GM12878 (cell line): ENCODE results near the gene LCLAT1. TPM values are rescaled to one million over a fixed set of nuclear protein-coding genes. Genes with fewer than 3 reads are reported as not detected.

Experiments
- ATAC-seq: fragments of 200-7000 bp; cut with Tn5 transposase; 3 replicates; pipeline ENCODE4 v1.9.1; 2020; ENCODE audit warnings: mild to moderate bottlenecking, moderate library complexity
- BruUV-seq: library from RNA; stranded (reverse); fragments of 400-500 nt; replicated peaks from 2 replicates; lab custom pipeline; 2021; lab: Mats Ljungman, UMichigan
- CTCF ChIA-PET: fragments of 300-600 bp; sonication (Branson Sonifier 250); formaldehyde crosslinking; extraction: SDS; loops from one replicate; lab custom pipeline; 2021; ENCODE audit warnings: inconsistent platforms; lab: Yijun Ruan, JAX
- POLR2A ChIA-PET: fragments of 350-600 bp; formaldehyde crosslinking; extraction: SDS; loops from one replicate; lab custom pipeline; 2021; ENCODE audit warnings: inconsistent platforms; lab: Charles Lee
- RAD21 ChIA-PET: fragments of 300-600 bp; sonication (Branson Sonifier 250); formaldehyde crosslinking; loops from one replicate; lab custom pipeline; 2023; ENCODE audit warnings: antibody characterized with exemption; ENCODE audit not compliant: unreplicated experiment; lab: Charles Lee
- SMC1A ChIA-PET: fragments of 300-600 bp; sonication (Branson Sonifier 250); formaldehyde crosslinking; loops from one replicate; lab custom pipeline; 2023; ENCODE audit not compliant: unreplicated experiment, uncharacterized antibody; lab: Charles Lee
- DNase-seq: peaks from one replicate; pipeline ENCODE4 v3.0.0-alpha.2; 2011; ENCODE audit warnings: low read depth, low spot score
- FAIRE-seq: peaks from 3 replicates; lab custom pipeline; 2011; peaks lifted over from hg19 to GRCh38; lab: Jason Lieb, UNC
- H2AFZ ChIP-seq: 2 replicates; pipeline ENCODE4 v1.6.0; 2011; ENCODE audit warnings: low read depth, low read length, control low read depth; ENCODE audit not compliant: control insufficient read depth
- H3K27ac ChIP-seq: 2 replicates; pipeline ENCODE4 v1.5.1; 2011; ENCODE audit warnings: control low read depth; ENCODE audit not compliant: control insufficient read depth, insufficient read depth
- H3K27me3 ChIP-seq, 2 experiments: replicated peaks in 1 of 2; 2 replicates each; pipeline versions ENCODE4 v1.6.0 to v1.6.1; 2011; ENCODE audit warnings: low read length in 1 of 2; ENCODE audit not compliant: control insufficient read depth in 2 of 2, insufficient read depth in 2 of 2
- H3K36me3 ChIP-seq, 2 experiments: 2 replicates each; pipeline ENCODE4 v1.5.1; 2011; ENCODE audit warnings: low read length in 1 of 2; ENCODE audit not compliant: control insufficient read depth in 2 of 2, insufficient read depth in 2 of 2
- H3K4me1 ChIP-seq: 2 replicates; pipeline ENCODE4 v1.6.1; 2011; ENCODE audit warnings: mild to moderate bottlenecking, low read length, moderate library complexity, mixed read lengths; ENCODE audit not compliant: control insufficient read depth, insufficient read depth
- H3K4me2 ChIP-seq: 2 replicates; pipeline ENCODE4 v1.6.0; 2011; ENCODE audit warnings: control low read depth; ENCODE audit not compliant: control insufficient read depth, insufficient read depth
- H3K4me3 ChIP-seq: fragments of 200-600 bp; sonication (generic); 2 replicates; pipeline ENCODE4 v1.5.1; 2016
- H3K79me2 ChIP-seq: 2 replicates; pipeline ENCODE4 v1.6.0; 2011; ENCODE audit warnings: low read length; ENCODE audit not compliant: control insufficient read depth, insufficient read depth
- H3K9ac ChIP-seq: 2 replicates; pipeline ENCODE4 v1.8.0; 2011; ENCODE audit warnings: low read length, control low read depth, mixed read lengths; ENCODE audit not compliant: control insufficient read depth, insufficient read depth
- H3K9me3 ChIP-seq: replicated peaks from 3 replicates; pipeline ENCODE4 v1.5.1; 2011; ENCODE audit warnings: mild to moderate bottlenecking, low read length; ENCODE audit not compliant: control insufficient read depth, insufficient read depth
- H4K20me1 ChIP-seq: 2 replicates; pipeline ENCODE4 v1.6.0; 2011; ENCODE audit not compliant: control insufficient read depth, insufficient read depth
- CHD1 ChIP-seq: IDR thresholded peaks from 2 replicates; pipeline ENCODE4 v1.6.1; 2012; ENCODE audit warnings: low read depth, low read length, improper control_type of control experiment
- EP300 ChIP-seq, 2 experiments: fragments of 150-350 bp in 1 of 2; IDR thresholded peaks; 2 replicates each; pipeline ENCODE4 v1.6.1; 2011 to 2012; ENCODE audit warnings: low read depth in 2 of 2, low read length in 2 of 2, borderline replicate concordance in 1 of 2, improper control_type of control experiment in 1 of 2, inconsistent platforms in 1 of 2; ENCODE audit not compliant: control insufficient read depth in 1 of 2
- ESRRA ChIP-seq: IDR thresholded peaks from 2 replicates; pipeline ENCODE4 v1.6.1; 2012; ENCODE audit warnings: mild to moderate bottlenecking, low read length, improper control_type of control experiment
- HCFC1 ChIP-seq: fragments of 150-350 bp; IDR thresholded peaks from 2 replicates; pipeline ENCODE4 v1.6.1; 2014; ENCODE audit warnings: low read length
- RAD51 ChIP-seq: fragments of 450-650 bp; IDR thresholded peaks from 2 replicates; pipeline ENCODE4 v1.6.1; 2016; ENCODE audit warnings: moderate library complexity, mild to moderate bottlenecking, inconsistent platforms
- RELA ChIP-seq: fragments of 450-650 bp; IDR thresholded peaks from 2 replicates; pipeline ENCODE4 v1.8.0; 2014; ENCODE audit warnings: borderline replicate concordance; ENCODE audit not compliant: partially characterized antibody
- USF1 ChIP-seq: IDR thresholded peaks from 2 replicates; pipeline ENCODE4 v1.6.1; 2011; ENCODE audit warnings: borderline replicate concordance, low read depth, mild to moderate bottlenecking, moderate library complexity, mixed read lengths, low read length; ENCODE audit not compliant: insufficient read depth; ENCODE audit errors: extremely low read length
- ZBTB4 ChIP-seq: fragments of 450-650 bp; formaldehyde crosslinking; IDR thresholded peaks from 2 replicates; pipeline ENCODE4 v1.4.0; 2022; ENCODE audit warnings: mild to moderate bottlenecking, moderate library complexity
- ZNF274 ChIP-seq: IDR thresholded peaks from one replicate; pipeline ENCODE4 v1.8.0; 2011; ENCODE audit not compliant: insufficient read length, insufficient read depth
- WGBS: methylation state at CpG from one replicate; pipeline ENCODE4 v1.1.6; 2016; ENCODE audit warnings: low lambda C conversion rate; ENCODE audit not compliant: insufficient replicate concordance, insufficient coverage; ENCODE audit errors: missing lambda C conversion rate; 5-methylcytosine and 5-hydroxymethylcytosine counted together
- in situ Hi-C: fragments of 300-500 bp; cut with MboI; formaldehyde crosslinking; loops from 9 replicates; pipeline ENCODE4 v1.14.3; 2018; ENCODE audit warnings: mixed read lengths
- intact Hi-C: fragments of 100-400 bp; cut with micrococcal nuclease; formaldehyde crosslinking; loops from one replicate; pipeline ENCODE4 v1.14.2; 2022; ENCODE audit not compliant: unreplicated experiment
- polyA plus RNA-seq, 11 experiments: library from polyadenylated mRNA; depleted of rRNA in 4 of 11; unstranded in 6 of 11; stranded (reverse) in 5 of 11; fragments of >200 nt; fragmentation: Nextera tagmentation in 4 of 11; fragmentation: Illumina TruSeq in 1 of 11; extraction: Ambion mirVana in 4 of 11; extraction: Trizol in 1 of 11; gene quantifications; 1 replicate in 1 of 11; 2 replicates in 10 of 11; pipeline versions ENCODE4 v1.2.1 to v1.2.3, GENCODE V29; 2011 to 2016; ENCODE audit warnings: inconsistent platforms in 2 of 11, missing spikeins in 2 of 11, low read depth in 1 of 11
- total RNA-seq, 4 experiments: library from RNA; depleted of rRNA in 3 of 4; stranded (reverse); fragments of >200 nt in 3 of 4; fragmentation: Illumina TruSeq in 1 of 4; extraction: Trizol in 1 of 4; gene quantifications; 2 replicates each; pipeline versions ENCODE4 v1.2.1 to v1.2.3, GENCODE V29; 2013 to 2021
- TF ChIP-seq, protein P1 (sequence below): IDR thresholded peaks from 2 replicates; pipeline ENCODE4 v1.6.1; 2012; ENCODE audit warnings: low read depth, low read length, improper control_type of control experiment

LCLAT1 gene
- total and polyA plus RNA-seq, 10 of the 15 experiments (the other 5 are each of a cell fraction or from before 2014, with no cell fraction given): 8.1 to 33.0 (median 15.9) TPM

DNA sequence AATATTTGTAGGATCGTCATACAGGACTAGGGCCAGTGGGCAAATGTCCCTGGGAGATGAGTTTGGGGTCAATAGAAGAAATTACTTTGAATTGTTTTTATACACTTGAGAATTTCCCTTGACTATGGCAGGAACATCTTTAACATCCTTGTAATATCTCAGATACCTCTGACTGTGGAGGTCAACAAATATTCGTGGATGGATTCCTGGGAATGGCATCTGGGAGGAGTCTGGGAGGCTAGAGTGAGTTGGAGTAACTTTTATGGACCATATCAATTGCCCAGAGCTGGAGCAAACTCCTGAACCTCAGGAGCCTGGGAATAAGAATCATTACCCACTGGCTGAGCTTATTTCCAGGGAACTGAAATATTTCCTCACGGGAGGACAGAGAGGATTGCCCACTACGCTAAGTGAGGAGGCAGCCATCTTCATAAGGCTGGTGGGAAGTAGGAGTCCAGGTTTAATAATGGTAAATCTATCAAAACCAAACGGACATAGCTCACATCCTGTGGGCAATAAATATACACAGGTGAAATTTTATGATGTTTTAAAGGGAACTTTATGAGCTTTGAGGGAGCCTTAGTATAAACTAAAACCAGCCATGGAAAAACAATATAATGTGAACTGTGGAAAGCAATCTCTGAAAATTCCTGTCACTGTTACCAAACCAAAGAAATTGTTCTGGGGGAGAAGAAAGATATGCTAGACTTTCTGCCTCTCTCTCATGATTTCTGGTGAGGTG is 44.4 kb upstream of the LCLAT1 start:
- H3K36me3 ChIP-seq: no peaks in the 10 kb centered on the region
- 16% methylated on average over 5 of the region's 5 CpGs for WGBS
- DNase-seq (no peak), FAIRE-seq (no peak), ATAC-seq (no peak)
- no peaks in the 10 kb centered on the region for H3K9me3 ChIP-seq
- CTCF ChIA-PET: interaction anchor here (1.0 kb wide), 2 partner anchors 12 to 313 kb away, joined by 3 read pairs; no protein-coding TSS in a partner anchor
- H4K20me1 ChIP-seq: no peaks in the 10 kb centered on the region
- intact Hi-C loops: no loop called here
- H3K9ac ChIP-seq: no peak overlapping the region
- RAD21 ChIA-PET: interaction anchor here (1.0 to 1.6 kb wide), 2 partner anchors 19 to 309 kb away, joined by 5 read pairs; no protein-coding TSS in a partner anchor
- BruUV-seq: no TSS peak
- H2AFZ ChIP-seq: no peak overlapping the region
- H3K4me2 ChIP-seq: no peak overlapping the region
- POLR2A ChIA-PET: no interaction called here
- no peaks in the 10 kb centered on the region for H3K79me2 ChIP-seq
- H3K27me3 ChIP-seq: no peaks in the 10 kb centered on the region; a peak in 1 of 4 replicates
- TF ChIP-seq ZNF274: no peak
- TF ChIP-seq, protein P1, sequence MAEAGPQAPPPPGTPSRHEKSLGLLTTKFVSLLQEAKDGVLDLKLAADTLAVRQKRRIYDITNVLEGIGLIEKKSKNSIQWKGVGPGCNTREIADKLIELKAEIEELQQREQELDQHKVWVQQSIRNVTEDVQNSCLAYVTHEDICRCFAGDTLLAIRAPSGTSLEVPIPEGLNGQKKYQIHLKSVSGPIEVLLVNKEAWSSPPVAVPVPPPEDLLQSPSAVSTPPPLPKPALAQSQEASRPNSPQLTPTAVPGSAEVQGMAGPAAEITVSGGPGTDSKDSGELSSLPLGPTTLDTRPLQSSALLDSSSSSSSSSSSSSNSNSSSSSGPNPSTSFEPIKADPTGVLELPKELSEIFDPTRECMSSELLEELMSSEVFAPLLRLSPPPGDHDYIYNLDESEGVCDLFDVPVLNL: no peak
- no peak for TF ChIP-seq HCFC1
- TF ChIP-seq CHD1: no peak
- TF ChIP-seq EP300 (IDR thresholded peaks at IDR 0.05; ENCODE audit: borderline replicate concordance in 1 of 2, control insufficient read depth in 1 of 2, low read depth in 2 of 2, low read length in 2 of 2): no peak
- no peak for TF ChIP-seq USF1
- TF ChIP-seq ZBTB4 (CRISPR knock-in tag): no peak
- no peak for TF ChIP-seq RAD51
- TF ChIP-seq ESRRA: no peak
- TF ChIP-seq RELA: no peak
- no peak overlapping the region for H3K4me3 ChIP-seq
- no peak overlapping the region for H3K27ac ChIP-seq
- SMC1A ChIA-PET: interaction anchor here (1.0 to 2.6 kb wide), 4 partner anchors 10 to 19 kb away, joined by 3 to 6 read pairs (median 4); no protein-coding TSS in a partner anchor
- in situ Hi-C loops: no loop called here
- H3K4me1 ChIP-seq: no peaks in the 10 kb centered on the region
